Fibroblast of lung (primary cell): Measurements from ENCODE around the gene SLC39A7.

ENCODE experiments used
- EZH2 ChIP-seq: IDR thresholded peaks from 2 replicates; pipeline ENCODE4 v1.5.1; 2012; ENCODE audit warnings: low read length, control low read depth, mild to moderate bottlenecking; ENCODE audit errors: missing control alignments
- TF ChIP-seq, protein P1 (sequence below), 2 donors: IDR thresholded peaks in 1 of 2; conservative IDR thresholded peaks in 1 of 2; 1 replicate in 1 of 2; 2 replicates in 1 of 2; pipeline ENCODE4 v1.5.1; 2011 to 2012; ENCODE audit warnings: low read length in 2 of 2, control low read depth in 1 of 2, inconsistent platforms in 1 of 2, low read depth in 1 of 2, mild to moderate bottlenecking in 1 of 2

DNA sequence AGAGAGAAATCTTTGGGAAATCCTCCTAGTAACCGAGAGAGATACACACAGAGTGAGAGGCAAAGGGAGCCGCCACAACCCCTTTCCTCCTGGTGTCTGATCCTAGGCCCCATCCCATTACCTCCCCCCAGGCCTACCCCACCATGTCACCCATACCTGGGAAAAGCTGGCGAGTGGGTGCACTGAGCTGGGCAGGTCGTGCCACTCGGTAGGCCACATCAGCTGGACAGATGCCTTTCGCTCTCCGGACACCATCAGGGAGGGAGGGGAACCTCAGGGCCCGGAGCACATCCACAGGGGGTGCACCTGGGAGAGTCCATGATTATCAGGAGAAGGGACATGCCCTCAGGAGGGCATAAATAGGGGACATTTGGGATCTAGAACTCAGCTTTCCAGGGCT is 11.5 kb upstream of the SLC39A7 start:
- TF ChIP-seq, protein P1, sequence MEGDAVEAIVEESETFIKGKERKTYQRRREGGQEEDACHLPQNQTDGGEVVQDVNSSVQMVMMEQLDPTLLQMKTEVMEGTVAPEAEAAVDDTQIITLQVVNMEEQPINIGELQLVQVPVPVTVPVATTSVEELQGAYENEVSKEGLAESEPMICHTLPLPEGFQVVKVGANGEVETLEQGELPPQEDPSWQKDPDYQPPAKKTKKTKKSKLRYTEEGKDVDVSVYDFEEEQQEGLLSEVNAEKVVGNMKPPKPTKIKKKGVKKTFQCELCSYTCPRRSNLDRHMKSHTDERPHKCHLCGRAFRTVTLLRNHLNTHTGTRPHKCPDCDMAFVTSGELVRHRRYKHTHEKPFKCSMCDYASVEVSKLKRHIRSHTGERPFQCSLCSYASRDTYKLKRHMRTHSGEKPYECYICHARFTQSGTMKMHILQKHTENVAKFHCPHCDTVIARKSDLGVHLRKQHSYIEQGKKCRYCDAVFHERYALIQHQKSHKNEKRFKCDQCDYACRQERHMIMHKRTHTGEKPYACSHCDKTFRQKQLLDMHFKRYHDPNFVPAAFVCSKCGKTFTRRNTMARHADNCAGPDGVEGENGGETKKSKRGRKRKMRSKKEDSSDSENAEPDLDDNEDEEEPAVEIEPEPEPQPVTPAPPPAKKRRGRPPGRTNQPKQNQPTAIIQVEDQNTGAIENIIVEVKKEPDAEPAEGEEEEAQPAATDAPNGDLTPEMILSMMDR (conservative IDR thresholded peaks at IDR 0.05 in 1 of 2, IDR thresholded peaks at IDR 0.05 in 1 of 2; ENCODE audit: low read depth in 1 of 2, low read length in 2 of 2) = no peak
- no peak for TF ChIP-seq EZH2
